OCI-M1 (cell line): Measurements from ENCODE around the gene HSPA1A.

ENCODE experiments used
- DNase-seq: peaks from one replicate; lab custom pipeline; 2025; lab: John Stamatoyannopoulos, UW

Gene HSPA1A

DNA sequence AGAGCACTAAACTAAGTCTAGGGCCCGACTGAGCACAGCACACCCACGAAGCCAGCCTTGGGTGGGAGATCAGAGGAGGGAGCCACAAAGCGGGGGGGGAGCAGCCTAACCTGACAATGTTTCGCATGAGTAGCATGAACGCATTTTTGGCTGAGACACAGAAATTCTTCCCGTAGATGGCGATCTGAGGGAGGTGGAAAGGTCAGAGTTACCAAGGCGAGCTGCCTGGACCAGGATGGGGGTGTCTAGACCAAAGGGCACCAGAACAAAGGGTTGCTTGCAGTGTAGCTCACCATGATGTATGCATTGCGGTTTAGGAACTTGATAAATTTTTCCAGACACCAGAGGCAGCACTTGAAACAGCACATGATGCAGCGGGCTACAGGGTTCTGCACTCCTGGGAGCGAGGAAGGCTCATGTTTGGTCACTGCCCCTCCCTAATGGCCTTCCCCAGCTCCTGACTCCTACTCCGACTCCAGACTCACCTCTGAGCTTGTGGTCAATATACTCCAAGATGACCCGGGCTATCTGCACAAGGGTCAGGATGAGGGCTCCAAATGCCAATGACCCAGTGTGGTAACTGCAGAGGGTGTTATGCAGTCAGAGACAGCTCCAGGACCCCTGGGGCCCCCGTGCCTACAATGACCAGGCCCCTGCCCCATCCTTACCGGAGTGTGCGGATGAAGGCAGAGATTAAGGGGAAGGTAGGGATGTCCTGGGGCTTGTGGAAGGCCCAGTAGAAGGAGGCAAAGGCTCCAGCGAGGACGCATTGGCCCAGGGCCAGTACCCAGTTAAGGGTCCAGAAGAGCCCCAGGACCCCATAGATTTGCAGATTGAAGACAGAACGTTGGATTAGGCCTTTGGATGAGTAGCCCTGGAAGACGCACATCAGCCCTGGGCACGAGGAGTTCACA is 50.1 kb downstream of the HSPA1A start:
- no peak for DNase-seq
